Activated CD4-positive, CD25-positive, alpha-beta regulatory T cell treated with anti-CD3 and anti-CD28 coated beads, Interleukin-2, amount 50 U/mL, for 24 hours (primary cell): ENCODE measurements around the gene DRD4.

Source experiments
- ATAC-seq, 2 donors: fragments of 150-1000 bp; cut with Tn5 transposase; one replicate each; pipeline ENCODE4 v1.10.0; 2021; ENCODE audit warnings: mild to moderate bottlenecking in 1 of 2, moderate library complexity in 1 of 2

DRD4 gene

GRCh38 chr11:636511-637332 is at the start of gene DRD4:
DRD4 (plus strand) TSS chr11:637269; CDS start chr11:637305, 36 bp downstream.
- no peak for ATAC-seq

- peak; percentile 1 to 6 for ATAC-seq
Observed at GRCh38 chr11:587546-587945, 49.5 kb upstream of the DRD4 start.

- peak; percentile 99 for ATAC-seq
Observed at GRCh38 chr11:587978-588380, 49.1 kb upstream of the DRD4 start.

DNA sequence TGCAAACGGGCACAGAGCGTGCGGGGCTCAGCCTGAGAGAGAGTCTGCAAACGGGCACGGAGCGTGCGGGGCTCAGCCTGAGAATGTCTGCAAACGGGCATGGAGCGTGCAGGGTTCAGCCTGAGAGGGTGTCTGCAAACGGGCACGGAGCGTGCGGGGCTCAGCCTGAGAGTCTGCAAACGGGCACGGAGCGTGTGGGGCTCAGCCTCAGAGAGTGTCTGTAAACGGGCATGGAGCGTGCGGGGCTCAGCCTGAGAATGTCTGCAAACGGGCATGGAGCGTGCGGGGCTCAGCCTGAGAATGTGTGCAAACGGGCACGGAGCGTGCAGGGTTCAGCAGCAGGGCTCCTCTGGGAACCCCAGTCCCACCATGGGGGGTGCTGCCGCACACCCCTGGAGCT is 47.3 kb upstream of the DRD4 start:
- no peak for ATAC-seq

GRCh38 chr11:590997-591396 is 46.1 kb upstream of the DRD4 start:
- no peak for ATAC-seq

DNA sequence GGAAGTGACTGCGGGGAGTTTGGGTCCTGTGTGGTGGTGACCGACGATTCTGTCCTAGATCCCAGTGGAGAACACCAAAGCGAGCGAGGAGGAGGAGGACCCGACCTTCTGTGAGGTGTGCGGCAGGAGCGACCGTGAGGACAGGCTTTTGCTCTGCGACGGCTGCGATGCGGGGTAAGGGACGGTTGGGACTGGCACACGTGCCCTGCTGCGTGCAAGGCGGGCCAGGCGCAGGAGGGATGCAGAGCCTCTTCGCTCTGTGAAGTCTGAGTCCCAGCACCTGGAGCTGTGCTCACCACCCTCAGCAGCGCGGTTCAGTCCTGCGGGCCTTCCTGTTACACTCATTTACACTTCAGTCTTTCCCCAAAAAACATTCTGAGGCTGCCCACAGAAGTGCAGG is 44.6 kb upstream of the DRD4 start:
- ATAC-seq: no peak

- ATAC-seq: no peak
Observed at GRCh38 chr11:592918-593317, 44.2 kb upstream of the DRD4 start.

DNA sequence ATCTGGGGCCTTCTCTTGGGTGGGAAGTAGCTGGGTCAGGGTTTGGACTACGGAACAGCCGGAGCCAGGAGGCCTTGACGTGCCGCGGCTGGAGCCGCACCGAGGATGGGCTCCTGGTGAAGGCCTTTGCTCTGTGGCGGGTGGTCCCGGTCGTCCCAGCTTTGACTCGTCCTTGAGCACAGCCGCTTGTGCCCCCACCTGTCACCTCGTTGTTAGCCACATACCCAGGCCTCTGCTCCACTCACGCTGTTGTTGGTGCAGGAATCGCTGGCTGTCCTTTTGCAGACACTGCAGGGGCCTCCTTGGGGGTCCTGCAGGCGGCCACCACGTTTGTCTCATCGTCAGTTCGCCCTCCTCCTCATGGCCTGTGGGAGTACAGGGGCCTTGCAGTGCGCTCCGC is 43.7 kb upstream of the DRD4 start:
- ATAC-seq: no peak

GRCh38 chr11:595400-595799 is 41.7 kb upstream of the DRD4 start:
- ATAC-seq: no peak

DNA sequence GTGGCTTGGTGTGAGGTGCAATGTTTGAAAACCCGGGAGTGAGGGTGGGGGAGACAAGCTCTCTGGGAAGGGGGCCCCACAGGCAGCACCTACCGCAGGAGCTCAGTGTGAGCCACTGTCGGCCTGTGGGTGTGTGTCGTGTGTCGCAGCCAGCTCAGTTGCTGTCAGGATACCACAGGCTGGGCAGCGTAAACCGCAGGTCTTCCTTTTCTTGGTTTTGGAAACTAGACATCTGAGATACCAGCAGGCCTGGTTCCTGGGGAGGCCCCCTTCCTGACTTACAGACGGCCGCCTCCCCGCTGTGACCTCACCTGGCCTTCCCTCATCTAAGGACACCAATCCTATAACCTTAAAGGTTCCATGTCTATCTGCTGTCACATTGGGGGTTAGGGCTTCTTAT is 40.7 kb upstream of the DRD4 start:
- no peak for ATAC-seq

DNA sequence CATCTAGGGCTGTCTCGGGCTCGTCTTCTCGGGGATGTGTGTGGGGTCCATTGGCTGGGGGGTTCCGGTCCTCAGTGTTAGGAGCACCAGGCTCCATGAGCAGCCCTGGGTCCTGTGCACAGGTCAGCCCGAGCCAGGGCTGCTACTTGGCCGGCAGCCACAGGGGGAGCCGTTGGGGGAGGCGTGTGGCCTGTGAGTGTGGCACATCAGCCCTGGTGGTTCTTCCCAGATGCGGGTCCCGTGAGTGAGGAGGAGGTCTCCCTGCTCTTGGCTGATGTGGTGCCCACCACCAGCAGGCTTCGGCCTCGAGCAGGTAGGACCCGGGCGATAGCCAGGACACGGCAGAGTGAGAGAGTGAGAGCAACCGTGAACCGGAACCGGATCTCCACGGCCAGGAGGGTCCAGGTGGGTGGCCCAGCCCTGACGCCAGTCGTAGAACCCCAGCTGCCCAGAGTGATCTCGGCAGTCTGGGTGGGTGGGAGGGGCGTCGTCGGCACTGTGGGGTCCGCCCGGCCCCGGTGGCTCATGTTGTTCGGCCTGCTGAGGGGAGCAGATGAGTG is 39.8 kb upstream of the DRD4 start:
- no peak for ATAC-seq

DNA sequence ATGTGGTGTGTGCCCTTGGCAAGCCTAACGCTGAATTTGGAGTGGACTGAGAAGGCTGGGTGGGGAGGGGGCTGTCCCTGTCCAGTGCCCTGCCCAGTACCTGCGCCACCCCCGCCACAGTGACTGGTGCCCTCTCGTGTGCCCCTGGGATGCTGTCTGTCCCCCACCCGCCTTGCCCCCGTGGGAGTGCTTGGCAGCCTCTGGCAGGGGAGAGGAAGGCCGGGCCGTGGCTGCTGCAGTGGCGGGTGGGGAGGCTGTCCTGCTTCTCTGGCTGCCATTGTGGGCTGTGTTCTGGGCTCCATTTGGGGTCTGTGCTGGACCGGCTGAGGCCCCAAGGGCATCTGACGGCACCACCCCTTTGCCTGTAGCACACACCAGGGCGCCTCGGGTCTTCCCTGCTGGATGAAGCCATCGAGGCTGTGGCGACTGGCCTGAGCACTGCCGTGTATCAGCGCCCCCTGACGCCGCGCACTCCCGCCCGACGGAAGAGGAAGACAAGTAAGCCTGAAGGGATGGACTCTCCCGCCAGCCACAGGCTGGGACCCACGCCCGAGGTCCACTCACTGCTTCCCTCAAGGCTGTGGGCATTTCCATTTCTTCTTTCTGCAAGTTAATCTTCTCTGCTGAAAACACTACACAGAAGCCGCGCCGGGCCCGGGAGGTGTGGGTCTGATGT is 38.9 kb upstream of the DRD4 start:
- ATAC-seq: no peak

DNA sequence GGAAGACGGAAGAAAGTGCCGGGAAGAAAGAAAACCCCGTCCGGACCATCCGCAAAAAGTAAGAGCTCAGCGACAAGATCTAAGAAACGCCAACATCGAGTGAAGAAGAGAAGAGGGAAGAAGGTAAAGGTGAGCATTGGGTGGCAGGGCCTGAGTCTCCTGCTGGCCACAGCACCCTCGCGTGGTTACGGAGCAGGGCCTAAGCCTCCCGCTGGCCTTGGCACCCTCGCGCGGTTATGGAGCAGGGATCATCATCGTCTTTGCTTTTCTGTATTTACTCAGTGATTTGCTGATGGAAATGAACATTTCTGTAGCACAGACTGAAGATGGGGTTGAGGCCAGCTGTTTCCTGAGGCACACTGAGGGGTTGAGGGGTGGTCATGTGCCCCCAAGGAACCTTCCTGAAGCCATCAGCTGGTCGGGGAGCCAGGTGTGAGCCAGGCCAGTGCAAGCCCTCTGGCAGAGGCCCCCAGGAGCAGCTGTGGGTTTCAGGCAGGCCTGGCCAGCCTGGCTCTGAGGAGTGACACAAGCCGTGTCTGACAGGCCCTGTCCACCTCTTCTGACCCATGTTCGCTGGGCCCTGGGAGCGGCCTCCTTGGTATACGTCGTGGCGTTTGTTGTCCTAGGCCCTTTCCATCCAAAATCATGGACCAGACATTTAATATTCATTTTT is 35.4 kb upstream of the DRD4 start:
- no peak for ATAC-seq

DNA sequence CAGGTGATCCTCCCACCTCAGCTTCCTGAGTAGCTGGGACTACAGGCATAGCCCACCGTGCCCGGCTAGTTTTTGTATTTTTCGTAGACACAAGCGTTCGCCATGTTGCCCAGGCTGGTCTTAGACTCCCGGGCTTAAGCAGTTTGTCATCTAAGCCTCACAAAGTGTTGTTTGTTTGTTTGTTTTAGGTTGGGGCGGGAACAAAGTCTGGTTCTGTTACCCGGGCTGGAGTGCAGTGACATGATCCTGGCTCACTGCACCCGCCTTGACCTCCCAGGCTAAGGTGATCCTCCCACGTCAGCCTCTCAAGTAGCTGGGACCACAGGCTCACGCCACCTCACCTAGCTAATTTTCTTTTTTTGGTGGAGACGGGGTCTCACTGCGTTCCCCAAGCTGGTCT is 33.9 kb upstream of the DRD4 start:
- no peak for ATAC-seq

DNA sequence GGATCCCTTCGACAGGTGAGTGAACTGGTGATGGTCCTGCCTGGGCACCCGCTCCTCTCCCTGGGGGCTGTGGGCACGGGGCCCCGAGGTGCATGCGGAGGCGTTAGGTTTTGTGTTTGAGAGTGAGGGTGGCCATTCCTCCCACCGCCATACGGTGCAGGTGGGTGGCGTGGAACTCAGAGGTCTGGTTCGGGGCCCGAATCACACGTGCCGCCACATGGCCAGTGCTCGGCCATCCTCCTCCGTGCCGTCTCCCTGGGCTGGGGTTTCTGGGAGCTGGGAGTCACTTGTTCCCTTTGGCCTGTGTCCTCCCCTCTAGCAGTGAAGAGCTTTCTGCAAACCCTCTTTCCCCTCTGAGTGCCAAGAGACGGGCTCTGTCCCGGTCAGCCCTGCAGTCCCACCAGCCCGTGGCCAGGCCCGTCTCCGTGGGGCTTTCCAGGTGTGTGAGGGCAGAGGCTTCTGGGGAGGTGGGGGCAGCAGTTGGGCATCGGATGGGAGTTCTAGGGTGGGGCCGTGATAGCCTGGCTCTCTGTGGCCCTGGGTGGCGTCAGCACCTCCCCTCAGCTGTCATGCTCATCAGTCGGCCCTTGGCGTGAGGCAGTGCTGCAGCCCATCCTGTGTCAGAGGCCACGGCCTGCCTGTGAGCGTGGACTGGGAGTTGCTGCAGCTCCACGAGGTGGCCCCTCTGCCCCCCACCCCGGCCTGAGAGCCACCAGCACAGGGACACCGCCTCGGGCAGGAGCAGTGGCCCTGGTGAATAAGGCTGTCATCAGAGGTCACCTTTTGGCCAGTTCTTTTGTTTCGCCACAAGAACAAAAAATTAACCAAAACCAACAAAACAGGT is 31.6 kb upstream of the DRD4 start:
- no peak for ATAC-seq

GRCh38 chr11:606245-606644 is 30.8 kb upstream of the DRD4 start:
- no peak for ATAC-seq

GRCh38 chr11:607020-607780 is 29.9 kb upstream of the DRD4 start:
- ATAC-seq: no peak

GRCh38 chr11:607971-608659 is 29.0 kb upstream of the DRD4 start:
- no peak for ATAC-seq

- no peak for ATAC-seq
Observed at GRCh38 chr11:608791-609251, 28.2 kb upstream of the DRD4 start.

DNA sequence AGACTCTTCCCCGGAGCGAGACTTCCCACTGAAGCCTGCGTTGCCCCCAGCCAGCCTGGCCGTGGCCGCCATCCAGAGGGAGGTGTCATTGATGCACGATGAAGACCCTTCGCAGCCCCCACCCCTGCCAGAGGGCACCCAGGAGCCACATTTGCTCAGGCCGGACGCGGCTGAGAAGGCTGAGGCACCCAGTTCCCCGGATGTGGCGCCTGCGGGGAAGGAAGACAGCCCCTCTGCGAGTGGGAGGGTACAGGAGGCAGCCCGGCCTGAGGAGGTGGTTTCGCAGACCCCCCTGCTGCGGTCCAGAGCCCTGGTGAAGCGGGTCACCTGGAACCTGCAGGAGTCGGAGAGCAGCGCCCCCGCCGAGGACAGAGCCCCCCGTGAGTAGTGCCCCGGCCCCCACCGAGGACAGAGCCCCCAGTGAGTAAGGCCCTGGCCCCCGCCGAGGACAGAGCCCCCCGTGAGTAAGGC is 27.7 kb upstream of the DRD4 start:
- no peak for ATAC-seq
